ENCODE data around the gene TOMM34.

GRCh38 chr20:44914924-44915323 is 45.3 kb downstream of the TOMM34 start:
- no peak for TF ChIP-seq MYC (IDR thresholded peaks at IDR 0.05; ENCODE audit: low read depth, low read length)
- no peak for TF ChIP-seq POLR2A (IDR thresholded peaks at IDR 0.05; ENCODE audit: extremely low read depth, insufficient read length)
- no peak for TF ChIP-seq MAX (IDR thresholded peaks at IDR 0.05; ENCODE audit: low read depth, low read length)
